HG03175 (cell line): ENCODE data around the gene TNK1.
"Not testable (repeated sequence)": the region's sequence is repeated elsewhere in the genome, so short reads cannot be mapped to it uniquely, and the experiment has no call there.

Source experiments
- ATAC-seq: cut with Tn5 transposase; IDR thresholded peaks from one replicate; pipeline ENCODE4 v1.9.1; 2021; ENCODE audit warnings: mild to moderate bottlenecking, moderate library complexity; ENCODE audit not compliant: unreplicated experiment

The TNK1 gene

DNA sequence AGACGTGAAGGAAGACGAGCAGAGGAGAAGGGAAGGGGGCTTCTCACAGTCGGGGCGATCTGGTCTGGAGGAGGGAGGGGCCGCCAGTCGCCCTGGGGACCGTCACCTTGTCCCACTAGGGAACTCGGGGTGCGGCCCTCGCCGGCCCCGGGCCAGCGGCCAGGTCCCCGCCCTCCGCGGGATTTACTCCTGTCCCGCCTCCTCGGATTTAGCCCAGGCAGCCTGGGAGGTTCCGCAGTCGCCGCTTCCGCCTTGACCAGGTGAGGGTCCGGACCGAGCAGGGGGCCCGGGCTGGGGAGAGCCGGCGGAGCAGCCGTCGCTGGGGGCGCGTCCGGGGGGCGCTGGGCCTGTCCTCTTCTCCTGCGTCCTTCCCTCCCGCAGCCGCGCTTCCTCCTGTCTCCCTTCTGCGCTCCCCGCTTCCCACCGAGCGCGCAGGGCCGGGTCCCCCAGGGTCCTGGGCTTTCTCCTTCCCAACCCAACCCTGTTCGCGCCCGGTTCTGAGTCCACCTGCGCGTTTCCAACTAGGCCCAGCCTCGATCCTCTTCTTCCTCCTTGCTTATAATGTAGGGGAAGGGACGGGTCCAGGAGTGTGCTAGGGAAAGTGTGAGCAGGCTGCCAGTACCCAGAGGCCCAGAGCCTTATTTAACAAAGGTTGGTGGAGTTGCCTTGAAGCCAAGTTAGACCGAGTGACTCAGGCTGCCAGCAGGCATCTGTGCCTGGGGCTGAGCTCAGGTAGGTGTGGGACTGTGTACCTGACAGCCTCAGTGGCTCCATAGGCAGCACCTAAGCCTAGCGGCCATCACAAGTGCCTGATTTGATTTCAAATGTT, at the start of gene TNK1:
TNK1 (plus strand) TSS at position 235 of the 829 bp plus-strand sequence. CDS start 1,838 bp downstream, outside the sequence.
- ATAC-seq: no peak

DNA sequence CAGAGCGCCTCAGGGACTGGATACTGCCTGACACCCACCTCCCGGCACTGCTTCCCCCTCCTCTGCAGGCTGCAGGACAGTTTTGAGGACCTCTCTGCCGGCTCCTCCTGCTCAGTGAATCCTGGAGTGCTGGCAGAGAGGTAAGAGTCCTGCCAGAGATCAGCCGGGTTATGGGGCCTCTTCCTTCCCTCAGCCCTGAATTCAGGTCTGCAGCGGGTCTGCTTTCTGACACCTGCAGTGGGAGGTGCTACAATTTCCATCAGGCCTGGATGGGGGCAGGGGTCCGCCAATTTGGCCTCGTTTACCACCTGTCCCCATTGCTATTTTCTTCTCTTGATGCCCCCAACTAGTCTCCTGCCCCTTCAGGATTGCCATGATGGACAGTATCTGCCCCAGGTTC, 48.8 kb upstream of the TNK1 start:
- no peak for ATAC-seq

DNA sequence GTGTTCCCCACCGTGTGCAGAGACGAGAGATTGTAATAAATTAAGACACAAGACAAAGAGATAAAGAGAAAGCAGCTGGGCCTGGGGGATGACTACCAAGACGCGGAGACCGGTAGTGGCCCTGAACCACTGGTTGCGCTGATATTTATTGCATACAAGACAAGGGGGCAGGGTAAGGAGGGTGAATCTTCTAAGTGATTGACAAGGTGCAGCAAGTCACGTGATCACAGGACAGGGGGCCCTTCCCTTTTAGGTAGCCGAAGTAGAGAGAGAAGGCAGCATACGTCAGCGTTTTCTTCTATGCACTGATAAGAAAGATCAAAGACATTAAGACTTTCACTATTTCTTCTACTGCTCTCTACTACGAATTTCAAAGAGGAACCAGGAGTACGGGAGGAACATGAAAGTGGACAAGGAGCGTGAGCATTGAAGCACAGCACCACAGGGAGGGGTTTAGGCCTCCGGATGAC, 48.3 kb upstream of the TNK1 start:
- not testable (repeated sequence) for ATAC-seq

DNA sequence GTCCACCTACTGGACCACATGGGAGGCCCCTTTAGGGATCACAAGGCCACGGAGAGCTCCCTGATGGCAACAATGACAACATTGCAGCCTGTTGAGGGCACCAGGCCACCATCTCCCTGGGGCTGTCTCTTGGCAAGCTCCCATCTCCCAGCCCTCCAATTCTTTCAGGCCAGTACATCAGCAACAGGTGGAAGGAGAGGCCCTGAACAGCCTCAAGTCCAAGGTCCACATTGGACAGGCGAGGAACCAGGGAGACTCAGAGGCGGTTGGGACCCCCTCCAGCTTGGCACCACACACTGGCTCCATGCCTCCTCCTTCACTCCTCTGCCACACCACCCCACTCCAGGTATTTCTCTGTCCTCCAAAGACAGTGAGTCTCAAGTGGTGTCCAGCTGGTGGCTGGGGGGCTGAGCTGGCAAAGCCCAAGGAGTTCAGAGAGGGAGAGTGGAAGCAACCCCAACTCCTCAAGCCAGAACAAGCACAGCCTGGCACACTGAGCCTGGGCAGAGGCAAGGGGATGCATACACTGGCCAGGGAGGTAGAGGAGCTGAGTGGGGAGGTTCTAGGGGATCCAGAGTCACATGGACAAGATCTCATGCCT, 45.9 kb upstream of the TNK1 start:
- ATAC-seq: no peak

DNA sequence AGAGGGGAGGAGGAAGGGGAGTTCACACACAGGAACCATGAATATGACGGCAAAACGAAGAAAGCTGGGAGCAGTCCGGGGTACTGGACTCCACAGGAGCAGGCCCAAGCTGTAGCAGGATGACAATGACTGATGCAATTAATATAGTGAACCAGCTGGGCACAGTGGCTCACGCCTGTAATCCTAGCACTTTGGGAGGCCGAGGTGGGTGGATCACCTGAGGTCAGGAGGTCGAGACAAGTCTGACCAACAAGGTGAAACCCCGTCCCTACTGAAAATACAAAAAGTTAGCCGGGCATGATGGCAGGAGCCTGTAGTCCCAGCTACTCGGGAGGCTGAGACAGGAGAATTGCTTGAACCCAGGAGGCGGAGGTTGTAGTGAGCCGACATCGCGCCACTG, 45.1 kb upstream of the TNK1 start:
- ATAC-seq: not testable (repeated sequence)

DNA sequence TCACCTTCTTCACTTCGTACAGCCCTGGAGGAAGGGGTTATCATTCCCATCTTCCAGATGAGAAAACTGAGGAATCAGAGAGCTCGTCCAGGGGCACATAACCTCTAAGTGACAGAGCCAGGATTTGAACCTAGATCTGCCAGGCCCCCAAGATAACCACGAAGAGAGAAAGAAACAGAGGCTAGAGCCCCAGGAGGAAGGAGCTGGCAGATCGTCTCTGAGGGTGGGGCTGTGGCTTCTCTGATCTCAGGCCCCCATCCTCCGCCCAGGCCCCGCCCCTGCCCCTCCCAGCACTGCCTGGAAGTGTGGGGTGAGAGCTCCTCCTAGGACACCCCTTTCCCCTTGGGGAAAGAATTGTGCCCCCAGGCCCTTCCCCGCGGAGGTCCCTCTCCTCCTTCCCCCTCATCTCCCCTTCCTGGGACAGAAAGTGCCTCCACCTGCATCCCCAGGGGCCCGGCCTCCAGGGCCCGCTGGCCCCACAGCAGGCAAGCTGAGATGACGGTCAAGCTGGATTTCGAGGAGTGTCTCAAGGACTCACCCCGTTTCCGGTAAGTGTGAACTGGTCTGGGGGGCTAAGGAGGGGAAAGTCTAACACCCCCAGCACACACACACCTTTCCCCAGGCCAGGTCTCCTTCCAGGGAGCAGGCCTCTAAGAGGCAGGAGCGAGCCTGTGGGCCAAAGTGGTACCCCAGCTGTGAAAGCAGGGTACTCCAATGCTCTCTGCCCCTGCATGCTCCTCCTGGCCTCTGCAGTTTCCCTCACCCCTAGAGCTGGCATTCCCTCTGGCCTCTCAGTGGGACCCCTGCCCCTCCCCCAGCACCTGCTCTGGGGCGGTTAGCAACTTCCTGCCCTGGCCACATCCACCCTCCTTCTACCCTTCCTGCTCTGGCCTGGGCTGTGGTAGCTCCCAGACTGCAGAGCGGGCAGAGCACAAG, 44.4 kb upstream of the TNK1 start, which contains the start of gene ACAP1:
ACAP1 (plus strand) TSS at position 290 of the 936 bp plus-strand sequence; CDS start at position 496, 206 bp downstream.
- peak; percentile 62 for ATAC-seq

DNA sequence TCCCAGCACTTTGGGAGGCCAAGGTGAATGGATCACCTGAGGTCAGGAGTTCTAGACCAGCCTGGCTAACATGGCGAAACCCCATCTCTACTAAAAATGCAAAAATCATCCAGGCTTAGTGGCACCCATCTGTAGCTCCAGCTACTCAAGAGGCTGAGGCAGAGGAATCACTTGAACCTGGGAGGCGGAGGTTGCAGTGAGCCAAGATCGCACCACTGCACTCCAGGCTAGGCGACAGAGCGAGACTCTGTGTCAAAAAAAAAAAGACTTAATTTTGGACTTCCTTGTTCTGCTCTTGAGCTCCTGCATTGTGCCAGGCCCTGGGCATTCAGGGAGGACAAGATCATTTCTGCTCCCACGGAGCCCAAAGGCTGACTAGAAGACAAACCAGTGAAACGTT, 43.3 kb upstream of the TNK1 start:
- ATAC-seq: not testable (repeated sequence)

DNA sequence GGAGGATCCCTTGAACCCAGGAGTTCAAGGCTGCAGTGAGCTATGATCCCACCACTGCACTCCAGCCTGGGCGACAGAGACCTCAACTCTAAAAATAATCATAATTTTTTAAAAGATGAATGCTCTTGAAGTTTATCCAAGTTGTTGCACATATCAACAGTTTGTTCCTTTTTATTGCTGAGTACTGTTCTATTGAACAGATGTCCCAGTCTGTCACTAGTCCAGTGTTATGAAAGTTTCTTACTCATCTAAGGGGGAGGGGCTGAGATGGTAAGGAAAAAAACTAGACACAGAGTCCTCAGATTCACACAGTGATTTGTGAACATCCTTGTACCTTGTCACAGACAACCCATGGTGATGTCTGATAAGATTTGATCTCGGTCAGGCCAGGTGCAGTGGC, 40.7 kb upstream of the TNK1 start:
- no peak for ATAC-seq

DNA sequence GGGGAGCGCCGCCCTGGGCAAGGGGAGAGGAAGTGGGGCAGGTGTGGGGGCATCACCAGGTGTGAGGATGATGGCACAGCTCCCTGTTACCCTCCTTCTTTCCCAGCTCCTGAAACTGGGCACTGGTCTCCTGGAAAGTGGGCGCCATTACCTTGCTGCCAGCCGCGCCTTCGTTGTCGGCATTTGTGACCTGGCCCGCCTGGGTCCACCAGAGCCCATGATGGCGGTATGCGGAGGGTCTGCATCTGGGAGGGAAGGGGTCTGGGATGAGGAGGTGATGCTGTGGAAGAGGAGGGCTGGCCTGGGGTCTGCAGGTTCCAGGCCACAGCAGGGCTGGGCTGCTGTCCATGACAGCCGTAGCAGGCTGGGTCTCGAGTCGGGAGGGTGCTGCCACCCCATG, 39.0 kb upstream of the TNK1 start:
- no peak for ATAC-seq

DNA sequence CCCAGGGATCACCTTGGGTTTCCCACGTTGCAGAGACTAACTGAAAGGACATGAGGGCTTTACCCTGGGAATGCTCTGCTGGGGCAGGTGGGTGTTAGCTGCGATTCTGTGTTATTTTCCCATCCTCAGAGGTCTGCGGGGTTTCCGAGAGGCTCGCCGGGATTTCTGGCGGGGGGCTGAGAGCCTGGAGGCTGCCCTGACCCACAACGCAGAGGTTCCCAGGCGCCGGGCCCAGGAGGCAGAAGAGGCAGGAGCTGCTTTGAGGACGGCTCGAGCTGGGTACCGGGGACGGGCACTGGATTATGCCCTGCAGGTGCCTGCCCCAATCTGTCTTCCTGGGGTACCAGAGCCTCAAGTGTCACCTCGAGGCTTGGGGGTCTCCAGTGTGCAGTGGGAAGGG, 37.6 kb upstream of the TNK1 start:
- ATAC-seq: no peak

DNA sequence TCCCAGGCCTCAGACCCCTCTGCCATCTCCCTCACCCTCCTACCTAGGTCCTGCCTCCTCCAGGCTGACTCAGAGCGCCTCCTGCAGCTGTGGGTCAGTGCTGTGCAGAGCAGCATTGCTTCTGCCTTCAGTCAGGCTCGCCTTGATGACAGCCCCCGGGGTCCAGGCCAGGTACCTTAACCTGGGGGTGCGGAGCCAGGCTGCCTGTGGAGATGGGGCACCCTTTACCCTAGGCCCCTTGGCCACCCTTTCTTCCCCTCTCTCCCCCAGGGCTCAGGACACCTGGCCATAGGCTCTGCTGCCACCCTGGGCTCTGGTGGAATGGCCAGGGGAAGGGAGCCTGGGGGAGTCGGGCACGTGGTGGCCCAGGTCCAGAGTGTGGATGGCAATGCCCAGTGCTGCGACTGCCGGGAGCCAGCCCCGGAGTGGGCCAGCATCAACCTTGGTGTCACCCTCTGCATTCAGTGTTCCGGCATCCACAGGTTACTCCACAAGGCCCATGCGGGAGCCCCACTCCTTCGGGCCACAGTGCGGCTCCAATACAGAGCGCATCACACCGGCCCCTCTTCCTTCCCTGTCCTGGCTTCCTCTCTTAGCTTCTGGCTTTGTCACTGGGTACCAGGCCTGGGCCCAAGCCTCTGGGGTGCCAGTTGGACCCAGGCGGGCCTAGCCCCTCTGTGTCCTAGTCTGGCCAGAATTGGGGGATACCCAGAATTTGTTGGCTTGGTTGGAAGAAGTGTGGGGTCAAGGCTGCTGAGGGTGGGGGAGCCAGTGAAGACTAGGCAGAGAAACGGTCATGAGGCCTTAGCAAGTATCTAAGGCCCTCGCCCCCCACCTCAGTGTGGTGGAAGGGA, 33.9 kb upstream of the TNK1 start:
- no peak for ATAC-seq

DNA sequence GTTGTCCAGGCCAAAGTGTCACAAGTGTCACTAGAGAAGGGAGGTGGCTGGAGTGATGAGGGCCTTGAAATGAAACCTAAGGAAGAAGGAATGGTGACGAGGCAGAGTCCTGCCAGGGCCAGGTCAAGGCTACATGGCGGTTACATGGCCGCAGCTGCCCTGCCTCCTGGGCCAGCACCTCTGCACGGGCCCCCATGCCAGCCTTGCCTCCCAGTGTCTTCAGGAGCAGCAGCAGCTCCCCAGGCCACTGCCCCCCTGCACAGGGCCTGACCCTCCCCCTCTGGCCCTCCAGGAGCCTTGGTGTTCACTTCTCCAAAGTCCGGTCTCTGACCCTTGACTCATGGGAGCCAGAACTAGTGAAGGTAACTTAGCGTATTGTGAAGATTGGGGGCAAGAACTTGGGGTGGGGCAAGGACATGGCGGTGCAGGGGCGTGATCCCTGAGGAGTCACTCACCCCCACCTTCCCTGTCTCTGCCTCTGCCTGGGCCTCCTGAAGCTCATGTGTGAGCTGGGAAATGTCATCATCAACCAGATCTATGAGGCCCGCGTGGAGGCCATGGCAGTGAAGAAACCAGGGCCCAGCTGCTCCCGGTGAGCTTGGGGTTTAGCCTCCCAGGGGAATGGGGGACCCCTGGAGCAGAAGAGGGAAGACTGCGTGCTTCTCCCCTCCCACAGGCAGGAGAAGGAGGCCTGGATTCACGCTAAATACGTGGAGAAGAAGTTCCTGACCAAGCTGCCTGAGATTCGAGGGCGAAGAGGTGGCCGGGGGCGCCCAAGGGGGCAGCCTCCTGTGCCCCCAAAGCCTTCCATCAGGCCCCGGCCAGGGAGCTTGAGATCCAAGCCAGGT, 33.0 kb upstream of the TNK1 start:
- no peak for ATAC-seq

DNA sequence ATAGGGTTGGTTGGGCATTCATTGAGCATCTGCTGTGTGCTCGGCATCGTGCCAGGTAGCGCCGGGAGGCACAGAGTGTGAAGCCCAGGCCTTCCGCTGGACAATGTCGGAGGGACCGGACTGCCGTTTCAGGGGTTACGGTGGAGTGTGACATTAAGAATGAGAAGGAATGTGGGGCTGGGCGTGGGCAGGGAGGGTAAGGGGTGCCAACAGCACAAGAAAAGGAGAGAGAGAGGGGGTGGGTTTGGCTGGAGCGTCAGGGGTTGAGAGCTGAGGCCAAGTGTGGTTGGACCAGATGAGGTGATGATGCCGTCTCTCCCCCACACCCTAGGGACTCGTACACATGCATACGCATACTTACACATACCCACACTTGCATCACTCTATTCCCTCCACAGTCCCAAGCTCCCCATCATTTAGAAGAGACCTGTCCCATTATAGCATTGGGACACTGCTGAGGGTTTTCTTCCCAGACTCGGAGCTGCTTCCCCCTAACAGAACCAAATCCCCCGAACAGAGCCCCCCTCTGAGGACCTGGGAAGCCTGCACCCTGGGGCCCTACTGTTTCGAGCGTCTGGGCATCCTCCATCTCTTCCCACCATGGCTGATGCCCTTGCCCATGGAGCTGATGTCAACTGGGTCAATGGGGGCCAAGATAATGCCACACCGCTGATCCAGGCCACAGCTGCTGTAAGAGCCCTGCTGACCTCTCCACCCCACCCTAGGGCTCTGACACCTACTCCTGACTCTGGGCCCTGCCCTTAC, 32.2 kb upstream of the TNK1 start:
- ATAC-seq: no peak

DNA sequence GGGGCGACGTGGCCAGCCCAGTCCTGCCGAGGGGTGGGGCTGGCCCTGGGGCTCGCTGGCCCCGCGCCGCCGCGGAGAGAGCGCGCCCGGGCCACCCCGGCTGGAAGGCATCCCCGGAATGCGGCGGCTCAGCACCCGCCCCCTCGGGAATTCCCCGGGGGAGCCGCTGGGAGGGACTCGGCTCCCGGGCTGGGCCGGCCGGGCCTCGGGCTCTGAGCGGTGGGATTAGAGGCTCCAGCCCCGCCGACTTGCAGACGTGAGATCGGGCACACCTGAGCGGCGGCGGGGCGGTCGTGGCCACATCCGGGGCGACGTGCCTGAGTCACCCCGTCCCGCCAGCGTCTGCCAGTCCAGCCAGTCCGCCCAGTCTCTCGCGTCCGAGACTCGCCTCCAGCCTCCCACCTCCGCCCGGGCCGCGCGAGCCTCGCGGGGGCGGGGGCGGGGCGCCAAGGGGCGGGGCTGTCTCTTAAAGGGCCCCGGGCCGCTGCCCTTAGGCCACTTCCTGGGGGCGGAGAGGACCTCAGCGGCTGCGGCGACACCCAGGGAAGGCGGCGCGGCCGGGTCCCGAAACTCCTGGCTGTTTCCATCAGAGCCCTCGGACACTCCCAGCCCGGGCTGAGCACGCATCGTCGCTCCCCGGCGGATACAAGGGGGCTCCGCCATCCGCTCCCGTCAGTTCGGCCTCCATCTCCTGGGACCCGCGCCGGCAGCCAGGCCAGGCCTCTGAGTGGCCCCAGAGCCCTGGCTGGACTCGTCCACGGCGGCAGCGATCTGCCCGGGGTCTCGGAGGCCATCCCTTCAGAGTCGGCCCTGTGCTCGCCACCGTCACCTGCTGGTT, 29.0 kb upstream of the TNK1 start, which contains the start of gene KCTD11:
KCTD11 (plus strand) TSS at position 498 of the 838 bp plus-strand sequence.
- peak; percentile 70 for ATAC-seq

DNA sequence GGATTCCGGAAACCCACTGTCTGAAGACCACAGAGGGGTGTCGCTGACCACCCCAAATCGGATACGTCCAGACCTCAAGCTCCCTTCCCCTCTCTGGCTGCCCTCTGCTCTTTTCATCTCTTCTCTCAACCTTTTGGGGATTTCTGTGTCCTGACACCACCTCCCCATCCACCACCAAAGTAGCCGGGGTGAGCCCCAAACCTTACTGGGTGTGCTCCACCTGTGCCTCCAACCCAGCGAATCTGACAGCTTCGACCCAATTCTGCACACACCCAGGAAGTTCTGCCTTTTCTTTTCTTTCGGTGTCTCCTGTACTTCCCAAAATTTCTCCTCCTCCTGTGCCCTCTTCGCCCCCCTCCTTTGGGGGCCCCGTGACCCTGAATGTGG, 28.4 kb upstream of the TNK1 start:
- ATAC-seq: no peak

DNA sequence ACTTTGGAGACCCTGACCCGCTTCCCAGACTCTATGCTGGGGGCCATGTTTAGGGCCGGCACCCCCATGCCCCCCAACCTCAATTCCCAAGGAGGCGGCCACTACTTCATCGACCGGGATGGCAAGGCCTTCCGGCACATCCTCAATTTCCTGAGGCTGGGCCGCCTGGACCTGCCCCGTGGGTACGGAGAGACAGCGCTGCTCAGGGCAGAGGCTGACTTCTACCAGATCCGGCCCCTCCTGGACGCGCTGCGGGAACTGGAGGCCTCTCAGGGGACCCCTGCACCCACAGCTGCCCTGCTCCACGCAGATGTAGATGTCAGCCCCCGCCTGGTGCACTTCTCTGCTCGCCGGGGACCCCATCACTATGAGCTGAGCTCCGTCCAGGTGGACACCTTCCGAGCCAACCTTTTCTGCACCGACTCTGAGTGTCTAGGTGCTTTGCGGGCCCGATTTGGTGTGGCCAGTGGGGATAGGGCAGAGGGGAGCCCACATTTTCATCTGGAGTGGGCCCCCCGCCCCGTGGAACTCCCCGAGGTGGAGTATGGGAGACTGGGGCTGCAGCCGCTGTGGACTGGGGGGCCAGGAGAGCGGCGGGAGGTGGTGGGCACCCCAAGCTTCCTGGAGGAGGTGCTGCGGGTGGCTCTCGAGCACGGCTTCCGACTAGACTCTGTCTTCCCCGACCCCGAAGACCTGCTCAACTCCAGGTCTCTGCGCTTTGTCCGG, 27.8 kb upstream of the TNK1 start:
- ATAC-seq: no peak

DNA sequence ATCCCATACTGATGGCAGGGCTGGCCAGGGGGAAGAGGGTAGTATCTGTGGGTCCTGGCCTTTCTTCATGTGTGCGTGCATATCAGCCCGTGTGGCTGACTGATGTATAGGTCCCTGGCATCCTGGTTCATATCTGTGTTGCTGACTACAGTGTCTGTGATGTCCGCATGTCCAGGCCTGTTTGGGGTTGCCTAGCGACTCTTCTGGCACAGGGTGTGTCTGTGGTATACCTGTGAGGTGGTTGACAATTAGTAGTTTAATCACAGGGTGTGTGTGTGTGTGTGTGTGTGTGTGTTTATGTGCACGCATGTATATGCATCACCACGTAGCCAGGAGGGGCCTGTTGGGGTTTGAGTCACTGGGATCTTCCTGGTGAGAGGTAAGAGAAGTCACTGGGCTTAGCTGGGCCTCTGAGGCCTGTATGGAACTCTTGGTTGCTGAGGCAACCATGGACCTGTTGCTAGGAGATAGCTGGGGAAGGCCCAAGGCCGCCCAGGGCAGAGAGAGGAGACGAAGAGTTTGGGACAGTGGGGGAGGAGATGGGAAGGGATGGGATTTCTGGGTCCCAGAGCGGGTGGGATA, 26.5 kb upstream of the TNK1 start:
- no peak for ATAC-seq
